ENCODE data around the gene TBX1.

The TBX1 gene

GRCh38 chr22:19715188-19715930 is 45.2 kb upstream of the TBX1 start:
- H3K36me3 ChIP-seq (ENCODE audit: insufficient read depth), result no peaks in the 10 kb centered on the region
- no peaks in the 10 kb centered on the region for H3K27me3 ChIP-seq (ENCODE audit: insufficient read depth, low read depth)
- peak overlapping the region; percentile 34; the same call in 1 of the 2 replicates for H2AFZ ChIP-seq (ENCODE audit: low read depth)
- H3K9ac ChIP-seq, result no peak overlapping the region
- no peak overlapping the region for H3K4me3 ChIP-seq (IDR thresholded peaks at IDR 0.05; ENCODE audit: insufficient read depth, low read depth, low read length)
- H3K79me2 ChIP-seq (ENCODE audit: insufficient read depth, low read depth), result no peaks in the 10 kb centered on the region
- H3K27ac ChIP-seq, result no peak overlapping the region
- TF ChIP-seq CTCF (conservative IDR thresholded peaks at IDR 0.05; ENCODE audit: low read depth, low read length), result no peak
- peak overlapping the region; percentile 21 for H3K4me2 ChIP-seq
- H4K20me1 ChIP-seq (ENCODE audit: insufficient read depth), result no peaks in the 10 kb centered on the region
- H3K4me1 ChIP-seq (ENCODE audit: low read depth, poor library complexity, severe bottlenecking), result peaks cover 10% of the 10 kb centered on the region

GRCh38 chr22:19716041-19716828 is 44.3 kb upstream of the TBX1 start:
- no peaks in the 10 kb centered on the region for H3K79me2 ChIP-seq (ENCODE audit: insufficient read depth, low read depth)
- peaks cover 10% of the 10 kb centered on the region for H3K4me1 ChIP-seq (ENCODE audit: low read depth, poor library complexity, severe bottlenecking)
- H3K9ac ChIP-seq, result no peak overlapping the region
- TF ChIP-seq CTCF (conservative IDR thresholded peaks at IDR 0.05; ENCODE audit: low read depth, low read length), result no peak
- H3K4me2 ChIP-seq, result no peak overlapping the region
- H3K4me3 ChIP-seq (IDR thresholded peaks at IDR 0.05; ENCODE audit: insufficient read depth, low read depth, low read length), result no peak overlapping the region
- no peaks in the 10 kb centered on the region for H4K20me1 ChIP-seq (ENCODE audit: insufficient read depth)
- H3K36me3 ChIP-seq (ENCODE audit: insufficient read depth), result no peaks in the 10 kb centered on the region
- no peaks in the 10 kb centered on the region for H3K27me3 ChIP-seq (ENCODE audit: insufficient read depth, low read depth)
- H2AFZ ChIP-seq (ENCODE audit: low read depth), result no peak overlapping the region
- no peak overlapping the region for H3K27ac ChIP-seq

GRCh38 chr22:19716829-19717105 is 43.8 kb upstream of the TBX1 start:
- no peak for TF ChIP-seq CTCF (conservative IDR thresholded peaks at IDR 0.05; ENCODE audit: low read depth, low read length)
- H3K36me3 ChIP-seq (ENCODE audit: insufficient read depth), result no peaks in the 10 kb centered on the region
- H2AFZ ChIP-seq (ENCODE audit: low read depth), result no peak overlapping the region
- H3K4me1 ChIP-seq (ENCODE audit: low read depth, poor library complexity, severe bottlenecking), result peaks cover 10% of the 10 kb centered on the region
- H4K20me1 ChIP-seq (ENCODE audit: insufficient read depth), result no peaks in the 10 kb centered on the region
- no peak overlapping the region for H3K27ac ChIP-seq
- H3K79me2 ChIP-seq (ENCODE audit: insufficient read depth, low read depth), result no peaks in the 10 kb centered on the region
- H3K9ac ChIP-seq, result no peak overlapping the region
- no peak overlapping the region for H3K4me3 ChIP-seq (IDR thresholded peaks at IDR 0.05; ENCODE audit: insufficient read depth, low read depth, low read length)
- no peak overlapping the region for H3K4me2 ChIP-seq
- H3K27me3 ChIP-seq (ENCODE audit: insufficient read depth, low read depth), result no peaks in the 10 kb centered on the region

GRCh38 chr22:19717181-19717580 is 43.4 kb upstream of the TBX1 start:
- Histone ChIP-seq H2AFZ (ENCODE audit: low read depth) (no peak overlapping the region), H3K27me3 (ENCODE audit: insufficient read depth, low read depth) (no peaks in the 10 kb centered on the region), H3K4me1 (ENCODE audit: low read depth, poor library complexity, severe bottlenecking) (peaks cover 10% of the 10 kb centered on the region), H3K27ac (no peak overlapping the region), H4K20me1 (ENCODE audit: insufficient read depth) (no peaks in the 10 kb centered on the region), H3K36me3 (ENCODE audit: insufficient read depth) (no peaks in the 10 kb centered on the region), H3K4me2 (no peak overlapping the region), H3K9ac (no peak overlapping the region), H3K4me3 (IDR thresholded peaks at IDR 0.05; ENCODE audit: insufficient read depth, low read depth, low read length) (no peak overlapping the region), H3K79me2 (ENCODE audit: insufficient read depth, low read depth) (no peaks in the 10 kb centered on the region)
- no peak for TF ChIP-seq CTCF (conservative IDR thresholded peaks at IDR 0.05; ENCODE audit: low read depth, low read length)
